Fibroblast of skin of right quadriceps (primary cell): ENCODE measurements around the gene CDK18.

Source experiments
- DNase-seq: peaks from one replicate; pipeline ENCODE4 v3.0.0-alpha.2; 2013

CDK18 gene

DNA sequence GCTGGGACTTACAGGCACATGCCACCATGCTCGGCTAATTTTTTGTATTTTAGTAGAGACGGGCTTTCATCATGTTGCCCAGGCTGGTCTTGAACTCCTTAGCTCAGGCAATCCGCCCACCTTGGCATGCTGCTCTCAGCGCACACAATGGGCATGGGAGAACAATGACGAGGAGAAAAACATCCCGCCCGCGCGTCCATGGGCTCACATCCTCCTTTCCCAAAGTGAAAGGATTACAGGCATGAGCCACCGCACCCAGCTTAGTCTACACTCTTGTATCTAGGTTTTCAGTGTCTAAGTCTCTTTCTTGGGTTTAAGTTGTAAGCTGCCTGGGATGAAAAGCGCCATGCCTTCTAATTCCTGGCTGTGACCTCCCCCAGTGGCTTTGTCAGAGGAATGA lies 37.9 kb downstream of the CDK18 start:
- no peak for DNase-seq

- DNase-seq: peak; percentile 84
These were observed 39.2 kb downstream of the CDK18 start for GRCh38 chr1:205543351-205544301.

DNA sequence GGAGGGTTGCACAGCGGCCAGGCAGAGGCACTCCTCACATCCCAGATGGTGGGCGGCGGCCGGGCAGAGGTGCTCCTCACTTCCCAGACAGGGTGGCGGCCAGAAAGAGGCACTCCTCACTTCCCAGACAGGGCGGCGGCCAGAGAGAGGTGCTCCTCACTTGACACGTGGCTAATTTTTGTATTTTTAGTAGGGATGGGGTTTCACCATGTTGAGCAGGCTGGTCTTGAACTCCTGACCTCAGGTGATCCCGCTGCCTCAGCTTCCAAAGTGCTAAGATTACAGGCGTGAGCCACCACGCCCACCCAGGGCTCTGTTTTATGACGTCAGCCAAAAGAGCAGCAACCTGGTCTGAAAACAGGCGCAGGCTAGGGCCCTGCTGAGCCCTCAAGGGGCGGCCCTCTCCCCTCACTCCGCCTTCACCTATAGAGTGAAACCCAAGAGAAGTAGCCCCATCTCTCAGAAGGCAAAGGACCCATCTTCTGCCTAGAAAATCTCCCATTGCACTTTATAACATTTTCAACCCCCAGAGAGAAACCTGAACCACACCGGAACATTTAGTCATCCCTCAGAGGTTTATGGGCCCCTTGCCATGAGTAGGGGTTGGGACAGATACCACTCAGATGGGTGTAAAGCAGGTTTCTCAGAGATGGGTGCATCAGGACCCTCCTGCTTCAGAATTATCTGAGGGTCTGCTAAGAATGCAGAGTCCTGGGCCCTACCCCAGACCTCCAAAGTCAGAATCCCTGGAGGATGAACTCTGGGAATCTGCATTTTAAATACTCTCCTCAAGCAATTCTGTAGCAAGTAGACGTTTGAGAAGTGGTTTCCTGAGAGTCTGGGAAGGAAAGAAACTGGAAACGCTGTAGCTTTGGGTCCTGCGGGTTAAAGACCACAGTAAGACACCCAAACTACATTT lies 40.8 kb downstream of the CDK18 start:
- DNase-seq: no peak

- no peak for DNase-seq
These were observed 41.5 kb downstream of the CDK18 start for GRCh38 chr1:205545991-205546390.

DNA sequence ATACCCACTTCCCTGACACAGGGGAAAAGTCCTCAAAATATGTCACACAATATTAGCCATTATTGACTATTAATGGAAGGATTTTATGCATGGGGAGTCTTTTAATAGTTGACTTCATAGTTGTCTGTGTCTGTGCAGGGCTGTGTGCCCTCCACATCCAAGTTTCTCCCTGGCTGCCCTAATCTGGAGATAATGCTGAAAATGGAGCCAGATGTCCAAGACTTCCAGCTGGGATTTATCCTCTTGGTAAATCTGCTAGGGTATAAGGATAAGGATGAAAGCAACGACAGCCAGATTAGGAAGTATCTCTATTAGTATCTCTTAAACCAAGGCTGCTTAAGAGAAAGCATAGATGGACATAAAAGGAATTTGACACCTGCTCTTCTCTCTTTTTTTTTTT lies 42.1 kb downstream of the CDK18 start:
- no peak for DNase-seq

GRCh38 chr1:205547936-205548827 lies 43.7 kb downstream of the CDK18 start:
- DNase-seq: no peak

- DNase-seq: no peak
These were observed 49.8 kb downstream of the CDK18 start for GRCh38 chr1:205554026-205554811.

GRCh38 chr1:205561501-205562203 lies 57.2 kb downstream of the CDK18 start:
- DNase-seq: no peak

GRCh38 chr1:205563927-205564441 lies 59.5 kb downstream of the CDK18 start:
- DNase-seq: no peak

- no peak for DNase-seq
These were observed 61.3 kb downstream of the CDK18 start for GRCh38 chr1:205565799-205566198.

- no peak for DNase-seq
These were observed 63.2 kb downstream of the CDK18 start for GRCh38 chr1:205567716-205568115.

DNA sequence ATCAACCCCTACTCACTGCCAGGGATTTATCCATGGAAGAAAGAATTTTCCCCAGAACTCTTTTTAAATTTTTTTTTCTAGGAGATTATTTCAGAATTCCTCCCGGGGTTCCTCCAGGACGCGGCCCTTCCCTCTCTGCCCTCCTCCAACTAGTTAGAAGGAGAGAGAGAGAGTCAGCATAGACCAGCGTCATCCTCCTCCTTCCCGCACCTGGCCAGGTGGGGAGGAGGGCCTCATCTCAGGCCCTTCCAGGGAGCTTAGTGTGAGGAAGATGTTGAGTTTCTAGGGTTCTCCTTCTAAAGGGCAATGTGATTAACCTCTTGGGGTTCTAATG lies 63.6 kb downstream of the CDK18 start:
- no peak for DNase-seq

GRCh38 chr1:205568469-205569361 lies 64.2 kb downstream of the CDK18 start:
- DNase-seq: no peak

DNA sequence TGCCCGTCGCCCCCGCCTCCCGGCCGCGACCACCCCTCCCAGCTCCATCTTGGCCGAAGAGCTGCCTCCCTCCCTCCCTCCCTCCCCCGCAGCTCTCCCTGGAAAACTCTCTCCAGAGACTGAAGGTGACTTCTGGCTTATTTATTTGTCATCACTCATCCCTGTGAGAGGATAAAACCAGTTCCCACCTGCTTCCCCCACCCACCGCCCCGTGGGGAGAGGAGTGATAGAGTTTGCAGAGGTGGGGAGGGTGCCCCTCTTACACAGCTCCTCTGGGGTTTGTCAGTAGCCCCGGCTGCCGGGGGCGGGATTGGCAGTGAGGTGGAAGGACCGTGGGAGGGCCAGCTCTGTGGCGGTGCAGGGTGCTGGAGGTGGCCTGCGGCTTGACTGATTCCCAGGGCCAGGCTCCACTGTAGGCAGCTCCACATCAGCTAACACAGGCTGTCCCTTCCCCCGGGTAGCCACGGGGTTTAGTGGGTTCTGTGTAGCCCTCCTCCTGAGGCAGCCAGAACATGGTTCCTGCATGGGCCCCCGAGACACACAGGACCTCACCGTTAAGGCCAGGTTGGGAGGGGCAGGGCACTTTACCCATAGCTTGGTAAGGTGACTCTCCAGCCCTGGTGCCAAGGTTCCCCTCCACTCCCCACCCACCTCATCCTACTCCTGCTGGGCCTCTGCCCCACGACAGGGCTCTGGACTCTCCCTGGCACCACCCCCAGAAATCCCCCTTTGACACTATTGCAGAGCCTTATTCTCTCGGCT lies 65.1 kb downstream of the CDK18 start:
- no peak for DNase-seq

GRCh38 chr1:205570173-205570501 lies 65.7 kb downstream of the CDK18 start:
- no peak for DNase-seq

GRCh38 chr1:205570796-205571537 lies 66.5 kb downstream of the CDK18 start:
- no peak for DNase-seq

GRCh38 chr1:205571747-205572146 lies 67.3 kb downstream of the CDK18 start:
- no peak for DNase-seq

DNA sequence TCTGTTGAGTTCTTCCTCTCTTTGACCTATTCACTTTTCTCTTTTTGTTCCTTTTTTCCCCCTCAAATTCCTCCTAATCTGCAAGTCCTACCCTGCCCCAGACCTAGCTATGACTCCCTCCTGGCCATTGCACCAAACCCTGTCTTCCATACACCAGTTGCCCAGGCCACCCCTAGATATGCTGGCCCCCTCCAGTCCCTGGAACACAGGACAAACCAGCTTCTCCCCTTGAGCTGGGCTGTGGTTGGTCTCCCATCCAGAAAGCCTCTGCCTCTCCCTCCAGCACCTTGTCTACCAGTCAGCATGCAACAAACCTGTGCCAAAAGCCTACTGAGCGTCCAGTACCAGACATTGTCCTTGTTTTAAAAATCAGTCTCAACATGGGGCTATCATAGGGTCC lies 68.0 kb downstream of the CDK18 start:
- no peak for DNase-seq
